GM19452 (cell line): ENCODE measurements around the gene RPH3AL.

Experiments
- ATAC-seq: cut with Tn5 transposase; IDR thresholded peaks from one replicate; pipeline ENCODE4 v1.9.1; 2021; ENCODE audit not compliant: unreplicated experiment

RPH3AL gene

GRCh38 chr17:265718-266117, 86.9 kb downstream of the RPH3AL start:
- no peak for ATAC-seq

GRCh38 chr17:263773-264172, 88.8 kb downstream of the RPH3AL start:
- no peak for ATAC-seq

- no peak for ATAC-seq
Measured at GRCh38 chr17:263271-263670, 89.3 kb downstream of the RPH3AL start.

GRCh38 chr17:261635-262034, 91.0 kb downstream of the RPH3AL start:
- no peak for ATAC-seq

GRCh38 chr17:260944-261343, 91.7 kb downstream of the RPH3AL start:
- ATAC-seq: no peak

- ATAC-seq: no peak
Measured at GRCh38 chr17:260031-260791, 92.4 kb downstream of the RPH3AL start.

GRCh38 chr17:259341-259976, 93.1 kb downstream of the RPH3AL start:
- ATAC-seq: no peak

- no peak for ATAC-seq
Measured at GRCh38 chr17:258906-259305, 93.7 kb downstream of the RPH3AL start.

- ATAC-seq: no peak
Measured at GRCh38 chr17:258045-258734, 94.4 kb downstream of the RPH3AL start.

GRCh38 chr17:253091-253846, 99.3 kb downstream of the RPH3AL start:
- ATAC-seq: no peak

- no peak for ATAC-seq
Measured at GRCh38 chr17:252456-252855, 100.2 kb downstream of the RPH3AL start.

- no peak for ATAC-seq
Measured at GRCh38 chr17:251531-251930, 101.1 kb downstream of the RPH3AL start.

- no peak for ATAC-seq
Measured at GRCh38 chr17:250487-251300, 101.9 kb downstream of the RPH3AL start.

- no peak for ATAC-seq
Measured at GRCh38 chr17:249236-249993, 103.2 kb downstream of the RPH3AL start.

GRCh38 chr17:248337-249235, 104.0 kb downstream of the RPH3AL start:
- no peak for ATAC-seq

- no peak for ATAC-seq
Measured at GRCh38 chr17:247767-248166, 104.8 kb downstream of the RPH3AL start.

GRCh38 chr17:246851-247421, 105.7 kb downstream of the RPH3AL start:
- ATAC-seq: no peak

GRCh38 chr17:246226-246625, 106.4 kb downstream of the RPH3AL start:
- ATAC-seq: no peak
